Neuron (in vitro differentiated cells): ENCODE data around the gene DPH1.

Source experiments
- H2AFZ ChIP-seq: one replicate; pipeline ENCODE4 v1.6.1; 2013; ENCODE audit warnings: low read depth, mild to moderate bottlenecking, inconsistent platforms, low read length, moderate library complexity
- H3K27me3 ChIP-seq: one replicate; pipeline ENCODE4 v1.6.1; 2013; ENCODE audit warnings: low read length; ENCODE audit not compliant: insufficient read depth
- H3K36me3 ChIP-seq: one replicate; pipeline ENCODE4 v1.6.1; 2013; ENCODE audit warnings: low read length; ENCODE audit not compliant: insufficient read depth
- H3K4me1 ChIP-seq: one replicate; pipeline ENCODE4 v1.6.1; 2013; ENCODE audit warnings: low read length; ENCODE audit not compliant: insufficient read depth
- H3K4me3 ChIP-seq: 2 replicates; pipeline ENCODE4 v1.5.1; 2013; ENCODE audit warnings: mild to moderate bottlenecking, low read length, moderate library complexity
- H3K9me3 ChIP-seq: one replicate; pipeline ENCODE4 v1.6.1; 2013; ENCODE audit warnings: low read length

Gene DPH1

GRCh38 chr17:2084766-2085647, 55.1 kb downstream of the DPH1 start:
- Histone ChIP-seq H2AFZ (no peak overlapping the region), H3K27me3 (no peaks in the 10 kb centered on the region), H3K36me3 (peaks cover 36% of the 10 kb centered on the region), H3K9me3 (no peaks in the 10 kb centered on the region), H3K4me1 (no peaks in the 10 kb centered on the region), H3K4me3 (no peak overlapping the region)

GRCh38 chr17:2085648-2085949, 55.6 kb downstream of the DPH1 start:
- Histone ChIP-seq H2AFZ (no peak overlapping the region), H3K36me3 (peaks cover 36% of the 10 kb centered on the region), H3K9me3 (no peaks in the 10 kb centered on the region), H3K4me3 (no peak overlapping the region), H3K27me3 (no peaks in the 10 kb centered on the region), H3K4me1 (no peaks in the 10 kb centered on the region)

GRCh38 chr17:2086306-2086705, 56.4 kb downstream of the DPH1 start:
- Histone ChIP-seq H3K4me1 (no peaks in the 10 kb centered on the region), H3K27me3 (no peaks in the 10 kb centered on the region), H3K9me3 (no peaks in the 10 kb centered on the region), H3K4me3 (no peak overlapping the region), H3K36me3 (peaks cover 31% of the 10 kb centered on the region), H2AFZ (no peak overlapping the region)

- H2AFZ ChIP-seq: no peak overlapping the region
- no peaks in the 10 kb centered on the region for H3K27me3 ChIP-seq
- no peaks in the 10 kb centered on the region for H3K4me1 ChIP-seq
- no peak overlapping the region for H3K4me3 ChIP-seq
- H3K9me3 ChIP-seq: no peaks in the 10 kb centered on the region
- peaks cover 18% of the 10 kb centered on the region for H3K36me3 ChIP-seq
Observed at GRCh38 chr17:2087597-2088211, 57.8 kb downstream of the DPH1 start.

- H3K36me3 ChIP-seq: peaks cover 7% of the 10 kb centered on the region
- H3K4me1 ChIP-seq: no peaks in the 10 kb centered on the region
- H3K4me3 ChIP-seq: no peak overlapping the region
- no peak overlapping the region for H2AFZ ChIP-seq
- H3K9me3 ChIP-seq: no peaks in the 10 kb centered on the region
- no peaks in the 10 kb centered on the region for H3K27me3 ChIP-seq
Observed at GRCh38 chr17:2089021-2089422, 59.1 kb downstream of the DPH1 start.

- H3K9me3 ChIP-seq: no peaks in the 10 kb centered on the region
- H2AFZ ChIP-seq: no peak overlapping the region
- H3K27me3 ChIP-seq: no peaks in the 10 kb centered on the region
- H3K4me3 ChIP-seq: no peak overlapping the region
- no peaks in the 10 kb centered on the region for H3K4me1 ChIP-seq
- peaks cover 7% of the 10 kb centered on the region for H3K36me3 ChIP-seq
Observed at GRCh38 chr17:2090210-2090641, 60.3 kb downstream of the DPH1 start.

- Histone ChIP-seq H3K4me1 (no peaks in the 10 kb centered on the region), H3K27me3 (no peaks in the 10 kb centered on the region), H3K36me3 (peaks cover 2% of the 10 kb centered on the region), H3K9me3 (no peaks in the 10 kb centered on the region), H2AFZ (no peak overlapping the region), H3K4me3 (no peak overlapping the region)
Observed at GRCh38 chr17:2090804-2091534, 61.0 kb downstream of the DPH1 start.

- Histone ChIP-seq H3K4me3 (no peak overlapping the region), H3K36me3 (no peaks in the 10 kb centered on the region), H3K4me1 (no peaks in the 10 kb centered on the region), H2AFZ (no peak overlapping the region), H3K27me3 (no peaks in the 10 kb centered on the region), H3K9me3 (no peaks in the 10 kb centered on the region)
Observed at GRCh38 chr17:2092253-2092652, 62.3 kb downstream of the DPH1 start.

GRCh38 chr17:2093349-2093748, 63.4 kb downstream of the DPH1 start:
- no peaks in the 10 kb centered on the region for H3K4me1 ChIP-seq

More at GRCh38 chr17:2093349-2093748, 63.4 kb downstream of the DPH1 start:
- Histone ChIP-seq H3K27me3 (no peaks in the 10 kb centered on the region), H3K36me3 (no peaks in the 10 kb centered on the region), H3K4me3 (no peak overlapping the region), H2AFZ (no peak overlapping the region), H3K9me3 (no peaks in the 10 kb centered on the region)
